ENCODE results near the gene NR1H2.
A peak's percentile ranks its signal among the peaks of the same experiment; 100 is the strongest.
"Not testable (repeated sequence)": the region's sequence is repeated elsewhere in the genome, so short reads cannot be mapped to it uniquely, and the experiment has no call there.

The NR1H2 gene

DNA sequence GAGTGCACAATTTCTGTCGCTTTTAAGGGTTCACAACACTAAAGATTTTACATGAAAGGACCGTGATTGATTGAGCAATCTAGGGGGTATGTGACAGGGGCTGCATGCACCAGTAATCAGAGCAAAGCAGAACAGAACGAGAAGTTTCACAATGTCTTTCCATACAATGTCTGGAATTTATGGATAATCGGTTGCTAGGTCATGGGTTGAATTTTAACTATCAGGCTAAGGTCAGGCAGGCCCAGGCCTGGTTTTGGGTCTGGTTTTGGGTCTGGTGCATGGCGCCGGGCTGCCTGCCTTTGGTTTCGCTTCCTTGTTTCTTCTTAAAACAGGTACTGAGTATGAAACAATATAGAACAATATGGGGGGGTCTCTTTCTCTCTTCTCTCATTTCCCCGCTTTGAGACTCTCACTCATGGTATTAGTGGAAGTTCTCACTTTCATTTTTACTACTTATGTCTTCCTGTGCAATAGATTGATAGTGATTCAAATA, 29.1 kb upstream of the NR1H2 start:
- DNase-seq = not testable (repeated sequence)

DNA sequence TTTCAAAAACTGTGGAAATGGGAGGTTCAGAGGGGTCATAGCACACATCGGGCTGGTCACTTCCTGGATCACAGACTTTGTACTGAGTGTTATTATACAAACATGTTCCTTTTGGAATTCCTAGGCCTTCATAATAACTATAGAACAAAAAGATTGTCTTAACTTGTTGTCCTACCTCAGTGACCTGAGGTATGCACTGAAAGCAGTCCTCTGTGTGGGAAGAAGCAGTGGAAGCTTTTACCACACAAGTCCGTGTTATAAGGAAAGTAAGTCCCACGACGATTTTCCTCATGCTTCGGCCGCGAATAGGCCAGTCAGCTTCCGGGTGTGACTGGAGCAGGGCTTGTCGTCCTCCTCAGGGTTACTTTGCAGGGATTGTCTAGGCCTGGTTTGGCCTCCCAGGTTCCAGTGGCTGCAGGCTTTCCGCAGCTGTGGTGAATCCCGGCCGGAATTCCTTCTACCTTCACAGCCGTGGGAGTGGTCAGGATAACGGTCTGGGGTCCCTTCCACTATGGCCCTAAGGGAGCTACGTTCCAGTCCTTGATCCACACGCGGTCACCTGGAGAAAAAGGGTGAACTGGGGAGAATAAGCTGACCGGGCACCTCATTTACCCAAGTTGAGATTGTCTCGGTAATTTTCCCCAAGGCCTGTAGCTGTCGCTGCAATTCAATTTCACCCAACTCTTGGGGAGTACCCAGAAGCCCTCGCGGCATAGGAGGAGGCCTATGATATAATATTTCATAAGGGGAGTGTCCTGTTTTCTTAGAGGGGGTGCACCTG, 26.8 kb upstream of the NR1H2 start:
- DNase-seq = no peak

DNA sequence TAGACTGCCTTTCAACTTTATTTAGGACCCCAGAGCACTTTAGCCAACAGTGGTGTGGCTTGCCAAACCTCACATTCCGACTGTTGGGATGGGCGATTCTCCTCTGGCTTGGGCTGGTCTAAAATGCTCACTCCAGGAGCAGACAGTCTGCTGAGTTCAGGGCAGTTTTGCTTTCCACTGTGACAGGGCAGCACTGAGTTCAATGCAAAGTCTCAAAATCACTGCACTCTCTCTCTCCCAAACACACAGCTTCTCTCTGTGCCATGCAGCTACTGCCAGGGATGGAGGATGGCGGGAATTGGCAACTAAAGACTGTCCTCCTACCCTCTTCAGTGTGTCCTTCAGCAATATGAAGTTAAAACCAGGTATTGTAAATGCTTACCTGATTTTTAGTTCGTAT, 24.0 kb upstream of the NR1H2 start:
- no peak for DNase-seq

DNA sequence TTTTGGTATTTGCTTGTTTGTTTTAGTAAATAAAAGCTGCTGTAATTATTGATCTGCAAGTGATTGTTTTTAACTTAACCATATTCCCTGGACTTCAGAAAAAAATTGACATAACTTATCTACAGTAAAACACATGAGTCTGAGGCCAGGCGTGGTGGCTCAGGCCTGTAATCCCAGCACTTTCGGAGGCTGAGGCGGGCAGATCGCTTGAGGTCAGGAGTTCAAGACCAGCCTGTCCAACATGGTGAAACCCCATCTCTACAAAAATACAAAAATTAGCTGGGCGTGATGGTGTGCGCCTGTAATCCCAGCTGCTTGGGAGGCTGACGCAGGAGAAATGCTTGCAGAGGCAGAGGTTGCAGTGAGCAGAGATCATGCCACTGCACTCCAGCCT, 22.8 kb upstream of the NR1H2 start:
- not testable (repeated sequence) for DNase-seq

DNA sequence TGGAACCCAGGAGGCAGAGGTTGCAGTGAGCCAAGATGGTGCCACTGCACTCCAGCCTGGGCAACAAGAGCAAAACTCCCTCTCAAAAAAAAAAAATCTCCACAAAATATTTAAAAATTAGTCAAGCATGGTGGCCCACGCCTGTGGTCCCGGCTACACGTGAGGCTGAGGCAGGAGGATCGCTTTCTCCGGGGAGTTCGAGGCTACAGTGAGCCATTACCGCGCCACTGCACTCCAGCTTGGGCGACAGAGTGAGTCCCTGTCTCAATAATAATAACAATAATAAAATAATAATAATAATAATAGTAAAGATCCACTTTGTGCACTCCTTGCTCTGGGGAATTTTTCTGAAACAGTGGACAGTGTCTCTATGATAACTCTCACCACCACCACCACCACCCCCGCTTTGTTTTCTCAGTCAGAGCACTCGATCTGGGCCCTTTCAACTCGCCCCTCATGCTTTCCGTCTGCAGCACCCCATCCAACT, 19.5 kb upstream of the NR1H2 start:
- DNase-seq = no peak

DNA sequence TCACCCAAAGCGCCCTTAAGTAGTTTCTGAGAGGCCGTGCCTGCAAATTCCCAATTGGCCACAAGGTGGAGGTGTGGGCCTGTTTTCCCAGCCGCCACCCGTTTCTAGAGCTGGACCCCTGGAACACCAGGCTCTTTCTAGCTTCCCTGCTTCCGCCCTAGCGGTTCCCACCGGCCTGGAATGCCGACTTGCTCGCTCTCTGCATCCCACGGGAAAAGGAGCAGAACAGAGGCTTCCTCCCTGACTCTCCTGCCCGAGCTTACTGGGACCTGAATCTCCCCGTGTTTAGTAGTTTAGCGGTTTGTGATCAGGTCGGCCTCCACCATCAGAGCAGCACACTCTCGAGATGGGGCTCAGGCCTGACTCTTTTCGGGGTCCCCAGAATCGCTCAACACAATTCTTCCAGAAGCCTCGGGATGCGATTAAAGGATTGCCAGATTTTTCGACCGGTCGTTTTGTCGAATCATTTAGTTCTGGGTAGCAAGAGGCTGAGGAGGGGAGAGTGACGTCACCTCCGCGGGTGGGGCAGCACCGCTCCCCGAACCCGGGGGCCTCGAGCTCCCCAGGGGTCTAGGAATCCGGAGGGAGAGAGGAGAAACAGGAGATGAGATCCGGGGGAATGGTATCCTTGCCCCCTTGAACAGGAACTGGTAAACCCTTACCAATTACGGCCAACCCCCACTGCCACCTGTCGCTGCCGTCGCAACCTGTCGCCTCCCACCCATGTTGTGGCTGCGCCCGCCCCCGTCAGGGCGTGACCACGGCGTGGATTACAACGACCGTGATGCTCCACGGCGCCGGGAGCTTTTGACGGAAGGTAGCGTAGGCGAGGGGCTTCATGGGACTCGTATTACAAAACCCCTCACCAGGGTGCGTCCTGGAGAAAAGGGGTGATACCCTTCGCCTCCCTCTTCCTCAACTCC, 18.8 kb upstream of the NR1H2 start:
- peak; percentile 14 for DNase-seq

DNA sequence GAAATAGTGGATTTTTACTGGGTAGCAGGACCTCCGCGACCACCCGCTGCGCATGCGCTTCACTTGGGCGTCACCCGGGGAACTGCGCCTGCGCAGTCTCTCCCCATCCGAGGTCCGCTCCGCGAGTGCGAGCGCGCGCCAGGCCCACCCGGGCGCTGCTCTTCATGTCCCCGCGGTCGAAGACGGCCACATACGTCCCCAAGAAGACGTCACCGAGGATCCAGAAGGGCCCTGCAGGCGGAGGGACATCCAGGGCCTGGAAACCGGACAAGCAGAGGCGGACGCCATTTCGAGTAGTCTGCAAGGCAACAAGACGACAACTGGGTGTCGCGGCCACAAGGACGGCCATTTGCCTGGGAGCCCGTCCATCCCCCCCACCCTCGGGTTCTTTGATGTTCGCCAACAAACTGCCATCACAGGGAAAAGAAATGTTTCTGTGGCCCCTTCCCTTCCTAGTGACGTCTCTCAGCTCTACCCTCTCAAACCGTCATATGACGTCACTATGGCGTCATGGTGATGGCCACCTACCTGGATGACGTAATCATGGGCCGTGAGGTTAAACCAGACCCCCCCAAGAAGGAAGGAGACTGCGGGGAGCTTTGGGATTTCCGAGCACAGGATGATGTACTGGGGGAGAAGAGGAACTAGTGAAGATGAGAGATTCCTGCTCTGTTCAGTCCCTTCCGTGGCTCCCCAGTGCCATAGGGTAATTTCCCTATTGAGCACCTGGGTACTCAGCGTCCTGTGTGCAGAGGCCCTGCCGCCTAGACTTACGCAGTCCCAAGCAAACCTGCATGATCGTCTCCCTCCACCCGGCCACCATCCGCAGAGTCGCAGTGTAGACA, 17.6 kb upstream of the NR1H2 start:
- DNase-seq = no peak

DNA sequence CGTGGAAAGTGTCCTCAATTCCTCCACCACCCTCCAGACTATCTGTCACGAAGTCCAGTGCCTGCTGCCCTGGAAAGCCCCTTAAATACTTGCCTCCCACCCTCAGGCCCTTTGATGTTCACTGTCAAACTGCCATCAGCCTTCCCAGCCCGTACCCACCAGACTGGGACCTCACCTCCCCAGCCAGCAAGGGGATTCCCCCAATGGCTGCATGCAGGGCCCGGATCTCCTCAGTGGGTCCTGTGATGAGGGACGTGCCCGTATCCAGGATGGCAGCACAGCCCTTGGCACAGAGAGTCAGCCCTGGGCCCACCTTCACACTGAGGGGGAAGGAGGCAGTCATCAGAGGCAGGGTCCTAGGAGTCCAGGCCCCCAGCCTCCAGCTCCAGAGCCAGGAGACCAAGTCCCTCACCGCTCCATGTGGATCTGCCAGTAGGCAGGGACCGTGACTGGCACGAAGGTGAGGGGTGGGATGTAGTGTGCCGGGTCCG, 16.9 kb upstream of the NR1H2 start:
- DNase-seq = no peak

DNA sequence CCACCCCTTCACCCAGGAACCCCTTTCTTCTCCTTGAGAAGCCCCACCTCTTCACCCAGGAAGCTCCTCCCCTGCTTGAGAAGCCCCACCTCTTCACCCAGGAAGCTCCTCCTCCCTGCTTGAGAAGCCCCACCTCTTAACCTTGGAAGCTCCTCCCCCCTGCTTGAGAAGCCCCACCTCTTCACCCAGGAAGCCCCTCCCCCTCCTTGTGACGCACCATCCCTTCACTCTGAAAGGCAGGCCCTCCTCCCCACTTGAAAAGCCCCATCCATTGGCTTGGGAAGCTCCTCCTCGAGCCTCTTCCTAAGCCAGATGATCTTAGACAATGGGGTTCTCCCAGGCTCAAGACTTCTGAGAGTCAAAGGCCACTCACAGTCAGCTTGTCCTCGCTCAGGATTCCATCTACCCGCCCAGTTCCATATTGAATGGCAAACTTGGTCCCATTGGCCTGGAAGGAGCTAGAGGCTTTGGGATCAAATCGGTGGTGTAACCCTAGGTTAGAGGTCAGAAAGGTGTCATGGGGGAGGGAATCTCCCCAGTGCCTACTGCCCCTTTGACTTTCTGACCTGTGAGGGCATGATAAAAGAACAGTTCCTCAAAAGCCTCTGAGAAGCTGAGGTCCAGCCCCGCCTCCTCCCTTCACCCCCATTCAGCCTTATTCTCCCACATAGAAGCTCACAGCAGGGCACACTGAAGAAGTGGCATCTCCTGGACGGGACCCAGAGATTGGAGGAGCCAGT, 14.8 kb upstream of the NR1H2 start:
- DNase-seq = no peak

DNA sequence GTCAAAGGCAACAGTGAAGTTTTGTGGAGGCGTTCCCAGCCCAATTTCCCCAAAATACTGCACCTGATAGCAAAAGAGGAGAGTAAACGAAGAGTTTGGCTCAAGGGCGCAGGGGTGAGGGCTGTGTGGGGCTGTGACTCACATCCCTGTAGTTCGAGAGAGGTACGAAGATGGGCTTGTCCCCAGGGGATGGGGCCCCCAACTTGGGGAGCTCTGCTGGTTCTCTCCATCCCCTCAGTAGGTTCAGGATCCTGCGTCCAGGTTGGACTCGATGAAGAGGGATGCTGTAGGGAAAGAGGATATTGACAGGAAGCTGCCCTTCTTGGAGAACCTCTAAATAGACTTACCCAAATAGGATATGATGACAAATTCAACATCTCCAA, 14.2 kb upstream of the NR1H2 start:
- DNase-seq = no peak

DNA sequence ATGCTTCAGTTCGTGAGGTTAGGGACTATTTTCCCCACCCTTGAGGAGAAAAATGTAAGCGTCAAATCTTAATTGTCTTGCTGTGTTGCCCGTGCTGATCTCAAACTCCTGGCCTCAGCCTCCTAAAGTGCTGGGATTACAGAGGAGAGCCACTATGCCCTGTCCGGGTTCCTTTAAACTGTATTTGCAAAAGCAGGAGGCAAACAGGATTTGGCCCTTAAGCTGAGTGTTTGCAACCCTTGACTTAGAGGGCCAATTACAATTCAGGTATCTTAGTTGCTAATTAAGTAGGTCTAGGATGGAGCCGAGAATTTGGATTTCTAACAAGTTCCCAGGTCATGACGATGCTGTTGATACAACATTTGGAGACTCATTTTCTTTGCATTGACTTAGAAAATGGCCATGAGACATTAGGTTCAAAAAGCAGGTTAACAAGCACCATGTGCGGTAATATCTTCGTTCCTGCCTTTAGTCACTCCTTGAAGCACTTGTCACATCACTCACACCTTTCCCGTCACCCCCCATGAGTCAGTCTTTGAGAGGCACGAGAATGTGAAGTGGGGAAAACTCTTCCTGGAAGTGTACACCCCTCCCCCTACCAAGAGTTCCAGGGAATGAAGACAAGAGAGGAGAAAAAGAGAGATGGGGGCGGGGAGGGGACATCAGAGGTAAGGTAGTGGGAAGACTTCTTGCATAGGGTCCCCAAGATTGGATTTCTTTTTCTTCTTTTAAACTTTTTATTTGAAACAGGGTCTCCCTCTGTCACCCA, 13.4 kb upstream of the NR1H2 start:
- DNase-seq = no peak

DNA sequence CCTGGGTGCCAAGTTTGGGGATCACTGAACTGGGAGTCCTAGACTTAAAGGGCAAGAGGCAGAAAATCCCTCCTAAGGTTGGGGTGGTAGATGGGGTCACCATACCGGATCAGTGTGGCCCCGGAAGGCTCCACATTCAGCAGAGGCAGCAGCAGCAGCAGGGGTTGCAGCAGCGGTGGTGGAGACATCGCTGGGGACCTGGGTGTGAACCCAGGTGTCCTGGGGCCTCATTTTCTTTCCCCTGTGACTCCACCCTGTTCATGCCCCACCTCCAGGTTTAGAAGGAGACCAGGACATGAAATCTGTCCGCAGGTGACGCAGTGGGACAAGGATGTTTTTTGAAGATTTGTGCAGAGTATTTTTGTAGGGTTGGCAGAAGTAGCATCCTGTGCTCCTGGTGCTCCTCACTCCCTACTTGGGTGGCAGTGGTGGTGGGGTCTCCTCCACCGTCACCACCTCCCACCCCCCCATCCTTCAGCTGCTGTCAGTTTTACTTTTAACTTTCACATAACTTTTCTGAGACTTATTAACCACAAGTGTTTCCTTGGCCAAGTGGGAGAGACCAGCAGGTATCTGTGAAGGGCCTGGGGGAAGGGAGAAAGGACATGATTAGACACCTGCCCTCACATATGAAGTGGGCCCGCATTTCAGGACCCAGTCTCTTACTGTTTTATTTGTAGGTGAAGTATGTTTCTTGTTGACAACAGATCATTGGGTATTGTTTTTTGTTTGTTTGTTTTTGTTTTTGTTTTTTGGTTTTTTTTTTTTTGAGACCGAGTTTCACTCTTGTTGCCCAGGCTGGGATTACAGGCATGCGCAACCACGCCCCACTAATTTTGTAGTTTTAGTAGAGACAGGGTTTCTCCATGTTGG, 10.6 kb upstream of the NR1H2 start, which contains the start of gene NAPSA:
Gene NAPSA, minus strand, starts transcription at position 206 of the 873 bp plus-strand sequence. Its CDS starts 18 bp downstream, at position 188.
- no peak for DNase-seq

DNA sequence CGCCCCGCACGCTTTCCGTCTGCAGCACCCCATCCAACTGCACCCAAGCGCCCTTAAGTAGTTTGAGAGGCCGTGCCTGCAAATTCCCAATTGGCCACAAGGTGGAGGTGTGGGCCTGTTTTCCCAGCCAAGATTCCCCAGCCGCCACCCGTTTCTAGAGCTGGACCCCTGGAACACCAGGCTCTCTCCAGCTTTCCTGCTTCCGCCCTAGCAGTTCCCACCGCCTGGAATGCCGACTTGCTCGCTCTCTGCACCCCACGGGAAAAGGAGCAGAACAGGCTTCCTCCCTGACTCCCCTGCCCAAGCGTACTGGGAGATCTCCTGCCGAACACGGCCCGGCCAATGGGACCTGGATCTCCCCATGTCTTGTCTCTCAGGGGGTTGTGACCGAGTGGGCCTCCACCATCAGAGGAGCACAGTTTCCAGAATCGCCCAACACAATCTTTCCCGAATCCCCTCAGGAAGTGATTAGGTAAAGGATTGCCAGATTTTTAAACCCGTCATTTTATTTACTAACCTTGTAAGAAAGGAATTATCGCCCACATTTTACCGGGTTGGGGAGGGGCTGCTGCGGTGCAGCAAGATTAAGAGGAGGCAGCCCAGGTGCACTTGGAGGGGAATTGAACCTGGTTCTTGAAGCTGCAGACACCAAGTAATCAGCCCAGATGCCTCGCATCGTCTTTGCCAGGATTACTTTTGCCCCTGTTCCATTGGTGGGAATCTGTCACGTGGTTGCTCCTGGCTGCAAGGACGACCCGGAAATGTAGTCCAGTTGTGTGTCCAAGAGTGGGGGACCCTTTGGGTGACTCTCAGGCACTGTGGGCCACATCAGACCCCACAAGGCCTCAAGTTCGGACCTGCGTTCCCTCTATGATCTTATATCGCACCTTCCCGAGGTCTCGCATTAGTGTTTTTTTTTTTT, 7.3 kb upstream of the NR1H2 start:
- DNase-seq = peak; percentile 59

DNA sequence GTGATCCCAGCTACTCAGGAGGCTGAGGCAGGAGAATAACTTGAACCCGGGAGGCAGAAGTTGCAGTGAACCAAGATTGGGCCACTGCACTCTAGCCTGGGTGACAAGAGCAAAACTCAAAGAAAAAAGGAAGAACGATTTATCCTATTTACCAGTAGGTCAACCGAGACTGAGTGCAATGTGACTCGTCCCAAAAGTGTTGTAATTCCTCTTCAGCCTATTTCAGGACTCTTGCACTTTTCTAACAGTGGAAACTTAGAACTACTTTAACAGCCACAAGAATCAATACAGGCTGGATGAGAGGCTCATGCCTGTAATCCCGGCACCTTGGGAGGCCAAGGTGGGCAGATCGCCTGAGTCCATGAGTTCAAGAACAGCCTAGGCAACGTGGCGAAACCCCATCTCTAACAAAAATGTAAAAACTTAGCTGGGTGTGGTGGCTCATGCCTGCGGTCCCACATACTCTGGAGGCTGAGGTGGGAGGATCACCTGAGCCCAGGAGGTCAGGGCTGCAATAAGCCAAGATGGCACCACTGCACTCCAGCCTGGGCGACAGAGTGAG, 4.3 kb upstream of the NR1H2 start:
- DNase-seq = no peak

DNA sequence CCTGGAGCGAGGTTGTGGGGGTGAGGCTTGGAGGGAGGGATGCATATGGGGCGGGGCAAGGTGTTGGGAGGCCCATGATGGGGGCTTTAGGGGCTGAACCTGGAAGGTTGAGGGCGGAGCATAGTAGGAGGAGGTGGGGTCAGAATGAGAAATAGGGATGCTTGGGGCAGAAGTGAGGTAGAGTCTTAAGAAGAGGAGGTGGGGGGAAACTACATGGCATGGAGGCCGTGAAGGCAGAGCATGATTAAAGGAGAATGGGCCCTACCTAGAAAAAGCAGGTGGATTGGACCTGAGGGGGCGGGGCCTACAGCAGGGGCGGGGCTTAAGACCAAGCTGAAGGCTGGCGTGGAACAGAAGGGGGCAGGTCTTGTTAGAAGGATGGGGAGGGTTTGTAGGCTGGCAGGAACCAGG, 799 bp downstream of the NR1H2 start:
- DNase-seq = no peak

DNA sequence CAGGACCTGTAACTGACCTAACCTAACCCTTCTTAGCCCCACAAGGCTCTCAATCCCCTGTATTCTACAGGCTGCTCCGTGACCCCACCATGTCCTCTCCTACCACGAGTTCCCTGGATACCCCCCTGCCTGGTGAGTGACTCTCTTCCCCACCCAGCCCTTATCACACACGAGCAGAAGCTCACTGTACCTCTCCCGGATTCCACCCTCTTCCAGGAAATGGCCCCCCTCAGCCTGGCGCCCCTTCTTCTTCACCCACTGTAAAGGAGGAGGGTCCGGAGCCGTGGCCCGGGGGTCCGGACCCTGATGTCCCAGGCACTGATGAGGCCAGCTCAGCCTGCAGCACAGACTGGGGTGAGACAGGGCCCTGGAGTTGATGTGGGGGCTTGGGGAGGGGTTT, 1.3 kb downstream of the NR1H2 start:
- no peak for DNase-seq

DNA sequence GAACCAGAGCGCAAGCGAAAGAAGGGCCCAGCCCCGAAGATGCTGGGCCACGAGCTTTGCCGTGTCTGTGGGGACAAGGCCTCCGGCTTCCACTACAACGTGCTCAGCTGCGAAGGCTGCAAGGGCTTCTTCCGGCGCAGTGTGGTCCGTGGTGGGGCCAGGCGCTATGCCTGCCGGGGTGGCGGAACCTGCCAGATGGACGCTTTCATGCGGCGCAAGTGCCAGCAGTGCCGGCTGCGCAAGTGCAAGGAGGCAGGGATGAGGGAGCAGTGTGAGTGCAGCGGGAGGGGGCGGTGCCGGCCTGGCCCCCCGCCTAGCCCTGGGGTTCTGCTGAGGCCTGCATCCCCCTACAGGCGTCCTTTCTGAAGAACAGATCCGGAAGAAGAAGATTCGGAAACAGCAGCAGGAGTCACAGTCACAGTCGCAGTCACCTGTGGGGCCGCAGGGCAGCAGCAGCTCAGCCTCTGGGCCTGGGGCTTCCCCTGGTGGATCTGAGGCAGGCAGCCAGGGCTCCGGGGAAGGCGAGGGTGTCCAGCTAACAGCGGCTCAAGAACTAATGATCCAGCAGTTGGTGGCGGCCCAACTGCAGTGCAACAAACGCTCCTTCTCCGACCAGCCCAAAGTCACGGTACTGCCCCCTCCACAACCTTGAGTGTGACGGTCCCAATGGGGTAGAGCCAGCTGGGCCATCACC, 2.1 kb downstream of the NR1H2 start:
- DNase-seq = no peak

DNA sequence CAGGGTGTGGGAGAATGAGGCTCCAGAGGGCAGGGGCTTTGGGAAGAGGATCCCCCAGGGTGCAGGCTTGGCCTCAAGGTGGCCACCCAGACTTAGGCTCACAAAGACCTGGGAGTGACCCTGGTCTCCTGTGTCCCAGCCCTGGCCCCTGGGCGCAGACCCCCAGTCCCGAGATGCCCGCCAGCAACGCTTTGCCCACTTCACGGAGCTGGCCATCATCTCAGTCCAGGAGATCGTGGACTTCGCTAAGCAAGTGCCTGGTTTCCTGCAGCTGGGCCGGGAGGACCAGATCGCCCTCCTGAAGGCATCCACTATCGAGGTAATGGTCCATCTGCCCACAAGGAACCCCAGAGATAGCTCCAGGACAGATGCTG, 2.6 kb downstream of the NR1H2 start:
- DNase-seq = no peak

Measured in GF-D8 (cell line).